Neural cell (in vitro differentiated cells): ENCODE results near the gene FBRSL1. TPM values are rescaled to one million over a fixed set of nuclear protein-coding genes. Genes with fewer than 3 reads are reported as not detected.

Experiments used
- H2AFZ ChIP-seq: fragments of 200-600, 300-800 bp; sonication (generic), shearing (Covaris generic); 2 replicates; pipeline ENCODE4 v1.6.0; 2014; ENCODE audit warnings: low read depth, mild to moderate bottlenecking, antibody characterized with exemption, low read length, moderate library complexity
- H3F3A ChIP-seq: fragments of 200-600 bp; shearing (Covaris generic); 2 replicates; pipeline ENCODE4 v1.6.1; 2016; ENCODE audit warnings: mild to moderate bottlenecking, moderate library complexity, mixed read lengths, antibody characterized with exemption, low read length; ENCODE audit not compliant: insufficient read depth, poor library complexity, severe bottlenecking
- H3K27ac ChIP-seq: fragments of 200-600, 300-800 bp; sonication (generic), shearing (Covaris generic); 2 replicates; pipeline ENCODE4 v1.5.1; 2014; ENCODE audit warnings: mild to moderate bottlenecking, low read length, moderate library complexity
- H3K27me3 ChIP-seq: fragments of 300-800, 200-600 bp; sonication (generic), shearing (Covaris generic); 2 replicates; pipeline ENCODE4 v1.6.0; 2014; ENCODE audit warnings: mild to moderate bottlenecking, low read depth, low read length, moderate library complexity; ENCODE audit not compliant: insufficient read depth
- H3K36me3 ChIP-seq: fragments of 300-800, 200-600 bp; sonication (generic), shearing (Covaris generic); 2 replicates; pipeline ENCODE4 v1.5.1; 2014; ENCODE audit warnings: mild to moderate bottlenecking, antibody characterized with exemption, low read length, moderate library complexity; ENCODE audit not compliant: insufficient read depth
- H3K4me2 ChIP-seq: fragments of 300-800, 200-600 bp; sonication (generic), shearing (Covaris generic); 2 replicates; pipeline ENCODE4 v1.6.0; 2014; ENCODE audit warnings: mild to moderate bottlenecking, low read length
- H3K4me3 ChIP-seq: fragments of 300-800, 200-600 bp; sonication (generic), shearing (Covaris generic); 2 replicates; pipeline ENCODE4 v1.5.1; 2014; ENCODE audit warnings: mild to moderate bottlenecking, low read length, moderate library complexity
- H3K79me2 ChIP-seq: fragments of 200-600 bp; shearing (Covaris generic); replicated peaks from 2 replicates; pipeline ENCODE4 v1.6.0; 2014; ENCODE audit warnings: mild to moderate bottlenecking, low read length, moderate library complexity; ENCODE audit not compliant: insufficient read depth
- H3K9ac ChIP-seq: fragments of 300-800, 200-600 bp; sonication (generic), shearing (Covaris generic); 2 replicates; pipeline ENCODE4 v1.6.1; 2016; ENCODE audit warnings: mild to moderate bottlenecking, low read length, mixed read lengths
- H3K9me2 ChIP-seq: fragments of 200-600 bp; shearing (Covaris generic); 2 replicates; pipeline ENCODE4 v1.6.1; 2016; ENCODE audit warnings: mild to moderate bottlenecking, low read length, mixed read lengths; ENCODE audit not compliant: insufficient read depth
- H3K9me3 ChIP-seq: fragments of 200-600, 300-800 bp; sonication (generic), shearing (Covaris generic); 2 replicates; pipeline ENCODE4 v1.6.1; 2016; ENCODE audit warnings: mild to moderate bottlenecking, mixed run types, low read length, moderate library complexity, mixed read lengths
- H4K20me1 ChIP-seq: fragments of 200-600 bp; shearing (Covaris generic); 2 replicates; pipeline ENCODE4 v1.6.1; 2016; ENCODE audit warnings: mild to moderate bottlenecking, mixed run types; ENCODE audit not compliant: insufficient read depth
- CTCF ChIP-seq: fragments of 450-650 bp; IDR thresholded peaks from 2 replicates; pipeline ENCODE4 v1.5.1; 2014; ENCODE audit warnings: antibody characterized with exemption, mild to moderate bottlenecking, moderate library complexity; ENCODE audit not compliant: poor library complexity, severe bottlenecking
- EP300 ChIP-seq: fragments of 450-650 bp; conservative IDR thresholded peaks from 2 replicates; pipeline ENCODE4 v1.6.1; 2014; ENCODE audit warnings: antibody characterized with exemption, mild to moderate bottlenecking, moderate library complexity; ENCODE audit not compliant: poor library complexity, severe bottlenecking
- EZH2 ChIP-seq: fragments of 200-600, 300-800 bp; shearing (Covaris generic), sonication (generic); IDR thresholded peaks from 2 replicates; pipeline ENCODE4 v1.6.1; 2014; ENCODE audit warnings: antibody characterized with exemption, low read length, borderline replicate concordance, mild to moderate bottlenecking; ENCODE audit not compliant: insufficient read depth, poor library complexity, severe bottlenecking
- MXI1 ChIP-seq: fragments of 450-650 bp; conservative IDR thresholded peaks from 2 replicates; pipeline ENCODE4 v1.6.1; 2014; ENCODE audit warnings: antibody characterized with exemption, mild to moderate bottlenecking; ENCODE audit not compliant: poor library complexity, severe bottlenecking
- POLR2AphosphoS5 ChIP-seq: IDR thresholded peaks from 2 replicates; pipeline ENCODE4 v1.6.1; 2012
- RAD21 ChIP-seq: fragments of 450-650 bp; conservative IDR thresholded peaks from 2 replicates; pipeline ENCODE4 v1.6.1; 2014; ENCODE audit warnings: antibody characterized with exemption, mild to moderate bottlenecking, moderate library complexity
- SMC3 ChIP-seq: fragments of 450-650 bp; conservative IDR thresholded peaks from 2 replicates; pipeline ENCODE4 v1.6.1; 2014; ENCODE audit warnings: antibody characterized with exemption, mild to moderate bottlenecking, moderate library complexity; ENCODE audit not compliant: poor library complexity
- TAF1 ChIP-seq: IDR thresholded peaks from 2 replicates; pipeline ENCODE4 v1.6.1; 2012; ENCODE audit warnings: low read depth
- polyA plus RNA-seq: library from polyadenylated mRNA; depleted of rRNA; stranded (reverse); fragments of >200 nt; gene quantifications from 2 replicates; pipeline ENCODE4 v1.2.3, GENCODE V29; 2014
- TF ChIP-seq, protein P1 (sequence below): IDR thresholded peaks from 2 replicates; pipeline ENCODE4 v1.6.1; 2012; ENCODE audit warnings: borderline replicate concordance

The FBRSL1 gene
- polyA plus RNA-seq, 1 donor from 2014 or later: 11.9 TPM

GRCh38 chr12:132498931-132499330, 9.0 kb downstream of the FBRSL1 start:
- no peak overlapping the region for H2AFZ ChIP-seq
- no peaks in the 10 kb centered on the region for H3K36me3 ChIP-seq
- H3K9me2 ChIP-seq: no peaks in the 10 kb centered on the region
- TF ChIP-seq POLR2AphosphoS5: no peak
- no peak for TF ChIP-seq EZH2
- no peak for TF ChIP-seq RAD21
- no peak for TF ChIP-seq MXI1
- TF ChIP-seq EP300: no peak
- no peak for TF ChIP-seq CTCF
- no peak for TF ChIP-seq TAF1
- TF ChIP-seq, protein P1, sequence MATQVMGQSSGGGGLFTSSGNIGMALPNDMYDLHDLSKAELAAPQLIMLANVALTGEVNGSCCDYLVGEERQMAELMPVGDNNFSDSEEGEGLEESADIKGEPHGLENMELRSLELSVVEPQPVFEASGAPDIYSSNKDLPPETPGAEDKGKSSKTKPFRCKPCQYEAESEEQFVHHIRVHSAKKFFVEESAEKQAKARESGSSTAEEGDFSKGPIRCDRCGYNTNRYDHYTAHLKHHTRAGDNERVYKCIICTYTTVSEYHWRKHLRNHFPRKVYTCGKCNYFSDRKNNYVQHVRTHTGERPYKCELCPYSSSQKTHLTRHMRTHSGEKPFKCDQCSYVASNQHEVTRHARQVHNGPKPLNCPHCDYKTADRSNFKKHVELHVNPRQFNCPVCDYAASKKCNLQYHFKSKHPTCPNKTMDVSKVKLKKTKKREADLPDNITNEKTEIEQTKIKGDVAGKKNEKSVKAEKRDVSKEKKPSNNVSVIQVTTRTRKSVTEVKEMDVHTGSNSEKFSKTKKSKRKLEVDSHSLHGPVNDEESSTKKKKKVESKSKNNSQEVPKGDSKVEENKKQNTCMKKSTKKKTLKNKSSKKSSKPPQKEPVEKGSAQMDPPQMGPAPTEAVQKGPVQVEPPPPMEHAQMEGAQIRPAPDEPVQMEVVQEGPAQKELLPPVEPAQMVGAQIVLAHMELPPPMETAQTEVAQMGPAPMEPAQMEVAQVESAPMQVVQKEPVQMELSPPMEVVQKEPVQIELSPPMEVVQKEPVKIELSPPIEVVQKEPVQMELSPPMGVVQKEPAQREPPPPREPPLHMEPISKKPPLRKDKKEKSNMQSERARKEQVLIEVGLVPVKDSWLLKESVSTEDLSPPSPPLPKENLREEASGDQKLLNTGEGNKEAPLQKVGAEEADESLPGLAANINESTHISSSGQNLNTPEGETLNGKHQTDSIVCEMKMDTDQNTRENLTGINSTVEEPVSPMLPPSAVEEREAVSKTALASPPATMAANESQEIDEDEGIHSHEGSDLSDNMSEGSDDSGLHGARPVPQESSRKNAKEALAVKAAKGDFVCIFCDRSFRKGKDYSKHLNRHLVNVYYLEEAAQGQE: no peak
- TF ChIP-seq SMC3: no peak
- no peaks in the 10 kb centered on the region for H3K9me3 ChIP-seq
- no peak overlapping the region for H3K4me2 ChIP-seq
- H4K20me1 ChIP-seq: peaks cover 5% of the 10 kb centered on the region
- no peak overlapping the region for H3K4me3 ChIP-seq
- no peaks in the 10 kb centered on the region for H3F3A ChIP-seq
- H3K27me3 ChIP-seq: no peaks in the 10 kb centered on the region
- peaks cover 63% of the 10 kb centered on the region for H3K79me2 ChIP-seq
- H3K9ac ChIP-seq: no peak overlapping the region
- H3K27ac ChIP-seq: no peak overlapping the region

DNA sequence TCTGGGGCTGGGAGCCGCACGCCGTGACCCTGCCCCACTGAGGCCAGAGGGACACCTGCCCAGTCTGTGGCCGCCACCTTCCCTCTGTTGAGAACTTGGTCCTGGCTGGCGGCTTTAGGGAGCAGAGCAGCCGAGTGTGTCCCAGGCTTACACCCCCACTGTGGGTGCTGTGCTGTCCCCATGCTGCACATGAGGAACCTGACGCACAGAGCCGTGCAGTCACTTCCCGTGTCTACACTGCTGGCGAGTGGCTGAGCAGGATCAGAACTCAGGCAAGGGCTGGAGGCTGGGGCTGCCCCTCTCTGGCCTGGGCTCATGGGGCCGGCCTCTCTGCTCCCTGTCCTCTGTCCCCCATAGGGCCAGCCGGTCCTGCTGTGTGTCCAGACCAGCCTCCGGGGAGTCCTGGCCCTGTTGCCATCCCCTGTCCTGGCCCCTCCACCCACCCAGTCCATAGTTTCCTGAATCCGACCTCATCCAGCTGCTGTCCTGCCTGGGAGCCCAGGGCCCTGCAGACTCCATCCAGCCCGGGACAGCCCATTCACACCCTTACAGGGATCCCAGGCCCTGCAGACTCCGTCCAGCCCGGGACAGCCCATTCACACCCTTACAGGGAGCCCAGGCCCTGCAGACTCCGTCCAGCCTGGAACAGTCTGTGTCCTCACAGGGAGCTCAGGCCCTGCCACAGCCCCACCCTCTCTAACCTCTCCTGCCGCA, 10.3 kb downstream of the FBRSL1 start:
- no peak overlapping the region for H3K4me2 ChIP-seq
- H3K27me3 ChIP-seq: no peaks in the 10 kb centered on the region
- H3K36me3 ChIP-seq: no peaks in the 10 kb centered on the region
- no peak overlapping the region for H3K27ac ChIP-seq
- H3F3A ChIP-seq: no peaks in the 10 kb centered on the region
- no peak overlapping the region for H3K4me3 ChIP-seq
- no peaks in the 10 kb centered on the region for H4K20me1 ChIP-seq
- peaks cover 61% of the 10 kb centered on the region for H3K79me2 ChIP-seq
- no peaks in the 10 kb centered on the region for H3K9me3 ChIP-seq
- no peak overlapping the region for H2AFZ ChIP-seq
- H3K9me2 ChIP-seq: no peaks in the 10 kb centered on the region
- TF ChIP-seq, protein P1: no peak
- TF ChIP-seq EZH2: no peak
- no peak for TF ChIP-seq EP300
- TF ChIP-seq SMC3: no peak
- no peak for TF ChIP-seq POLR2AphosphoS5
- TF ChIP-seq TAF1: no peak
- no peak for TF ChIP-seq CTCF
- no peak overlapping the region for H3K9ac ChIP-seq
